Liver (tissue), 3 donors: ENCODE data around the gene CALY.

ENCODE experiments used
- CTCF ChIP-seq: fragments of 150-350 bp; IDR thresholded peaks from 2 replicates; pipeline ENCODE4 v1.5.1; 2017; ENCODE audit warnings: improper control_type of control experiment, low read depth, low read length; ENCODE audit not compliant: missing input control
- EGR1 ChIP-seq, 2 donors: IDR thresholded peaks; 2 replicates each; pipeline ENCODE4 v1.6.1; 2016 to 2018; ENCODE audit warnings: antibody characterized with exemption in 2 of 2, low read depth in 2 of 2
- GABPA ChIP-seq, 2 donors: IDR thresholded peaks in 1 of 2; conservative IDR thresholded peaks in 1 of 2; 2 replicates each; pipeline ENCODE4 v1.6.1; 2016; ENCODE audit warnings: antibody characterized with exemption in 2 of 2, mild to moderate bottlenecking in 1 of 2, moderate library complexity in 1 of 2
- HNF4G ChIP-seq: IDR thresholded peaks from 2 replicates; pipeline ENCODE4 v1.6.1; 2016; ENCODE audit warnings: antibody characterized with exemption
- JUND ChIP-seq, 2 donors: IDR thresholded peaks; 2 replicates each; pipeline ENCODE4 v1.6.1; 2016; ENCODE audit warnings: antibody characterized with exemption in 2 of 2
- RAD21 ChIP-seq, 2 donors: IDR thresholded peaks; 2 replicates each; pipeline ENCODE4 v1.6.1; 2016; ENCODE audit warnings: antibody characterized with exemption in 2 of 2, mild to moderate bottlenecking in 2 of 2
- REST ChIP-seq: IDR thresholded peaks from 2 replicates; pipeline ENCODE4 v1.6.1; 2016; ENCODE audit warnings: antibody characterized with exemption, mild to moderate bottlenecking
- RXRA ChIP-seq, 2 donors: IDR thresholded peaks; 2 replicates each; pipeline ENCODE4 v1.6.1; 2017 to 2018; ENCODE audit warnings: antibody characterized with exemption in 2 of 2, mild to moderate bottlenecking in 1 of 2
- ZBTB33 ChIP-seq: IDR thresholded peaks from 2 replicates; pipeline ENCODE4 v1.6.1; 2016; ENCODE audit warnings: antibody characterized with exemption
- TF ChIP-seq, protein P1 (sequence below): IDR thresholded peaks from 2 replicates; pipeline ENCODE4 v1.6.1; 2016; ENCODE audit warnings: antibody characterized with exemption
- donor health status: healthy.
- donor health status: healthy.

DNA sequence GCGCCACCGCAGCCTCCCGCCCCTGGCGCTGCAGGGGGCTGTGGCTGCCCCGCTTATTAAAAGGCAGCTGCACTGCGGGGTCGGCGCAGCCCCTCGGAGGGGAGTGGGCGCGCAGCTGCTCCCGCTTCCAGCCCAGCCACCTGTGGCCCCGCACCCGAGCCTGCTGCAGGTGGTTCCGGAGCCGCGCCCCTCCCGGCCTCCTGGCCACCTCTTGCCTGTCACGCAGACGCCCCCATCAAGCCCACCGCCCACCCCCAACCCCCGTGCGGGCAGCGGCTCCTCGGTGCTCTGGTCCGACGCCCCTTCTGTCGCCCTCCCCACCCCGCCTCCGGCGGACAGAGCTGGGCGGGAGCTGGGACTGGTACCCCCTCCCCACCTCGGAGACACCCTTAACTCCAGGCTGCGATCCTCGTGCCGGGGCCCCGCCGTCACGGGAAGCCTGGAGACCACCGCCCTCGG, 549 bp downstream of the CALY start:
- TF ChIP-seq CTCF (no peak), EGR1 (IDR thresholded peaks at IDR 0.05; ENCODE audit: low read depth in 2 of 2) (no peak), GABPA (IDR thresholded peaks at IDR 0.05 in 1 of 2, conservative IDR thresholded peaks at IDR 0.05 in 1 of 2) (no peak), ZBTB33 (no peak), HNF4G (no peak), RXRA (IDR thresholded peaks at IDR 0.05) (no peak), REST (no peak), JUND (IDR thresholded peaks at IDR 0.05) (no peak), RAD21 (IDR thresholded peaks at IDR 0.05) (no peak)
- TF ChIP-seq, protein P1, sequence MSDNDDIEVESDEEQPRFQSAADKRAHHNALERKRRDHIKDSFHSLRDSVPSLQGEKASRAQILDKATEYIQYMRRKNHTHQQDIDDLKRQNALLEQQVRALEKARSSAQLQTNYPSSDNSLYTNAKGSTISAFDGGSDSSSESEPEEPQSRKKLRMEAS: no peak
